HG02870 (cell line): Measurements from ENCODE around the gene KAT2A.
A peak's percentile ranks its signal among the peaks of the same experiment; 100 is the strongest.
"Not testable (repeated sequence)": the region's sequence is repeated elsewhere in the genome, so short reads cannot be mapped to it uniquely, and the experiment has no call there.

ENCODE experiments used
- ATAC-seq: cut with Tn5 transposase; IDR thresholded peaks from one replicate; pipeline ENCODE4 v1.9.1; 2021; ENCODE audit warnings: mild to moderate bottlenecking, moderate library complexity; ENCODE audit not compliant: unreplicated experiment

Gene KAT2A

DNA sequence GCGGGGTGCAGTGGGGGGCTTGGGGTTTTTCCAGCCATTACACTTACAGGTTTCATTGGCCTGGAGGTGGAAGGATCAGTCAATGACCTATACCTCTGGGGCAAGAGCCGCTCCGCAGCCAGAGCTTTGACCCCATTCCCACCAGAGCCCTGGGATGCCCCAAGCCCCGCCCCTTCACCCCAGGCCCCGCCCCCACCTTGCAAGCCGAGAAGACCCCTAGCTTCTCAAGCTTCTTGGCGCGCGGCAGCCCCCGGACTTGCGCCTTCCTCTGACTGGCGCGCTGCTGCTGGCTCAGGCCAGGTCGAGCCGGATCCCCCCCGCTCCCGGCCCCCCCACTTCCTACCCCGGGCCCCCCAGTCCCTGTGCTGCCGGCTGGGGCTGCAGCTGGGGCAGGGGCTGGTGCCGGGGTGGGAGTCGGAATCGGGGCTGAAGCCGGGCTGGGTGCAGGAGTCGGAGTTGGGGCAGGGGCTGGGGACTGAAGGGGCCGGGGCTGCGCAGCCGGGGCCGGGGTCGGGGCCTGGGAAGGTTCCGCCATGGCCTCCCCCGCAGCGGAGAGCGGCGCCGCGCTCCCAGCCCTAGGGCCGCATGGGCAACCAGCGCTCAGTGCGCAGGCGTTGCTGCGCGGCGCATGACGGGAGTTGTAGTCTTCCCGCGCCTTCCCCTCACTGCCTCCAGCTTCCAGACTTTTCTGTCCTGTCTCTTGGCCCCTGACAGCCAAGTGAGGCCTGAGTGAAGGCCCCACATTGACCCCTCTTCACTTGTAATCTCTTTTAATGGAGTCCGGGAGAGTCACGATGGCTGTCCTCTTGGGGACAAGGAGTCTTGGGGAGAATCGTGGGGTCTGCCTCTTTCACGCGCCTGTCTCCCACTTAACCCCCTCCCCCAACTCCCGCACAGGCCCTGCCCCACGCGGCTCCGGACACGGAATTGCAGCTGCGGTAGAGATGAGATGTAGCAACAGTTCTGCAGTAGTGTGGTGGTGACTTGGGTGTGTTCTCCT, at the start of gene KAT2A:
Gene KAT2A (minus strand): TSS at position 598 of the 1,000 bp plus-strand sequence. CDS start 63 bp downstream, at position 535.
- ATAC-seq, result peak; percentile 57

DNA sequence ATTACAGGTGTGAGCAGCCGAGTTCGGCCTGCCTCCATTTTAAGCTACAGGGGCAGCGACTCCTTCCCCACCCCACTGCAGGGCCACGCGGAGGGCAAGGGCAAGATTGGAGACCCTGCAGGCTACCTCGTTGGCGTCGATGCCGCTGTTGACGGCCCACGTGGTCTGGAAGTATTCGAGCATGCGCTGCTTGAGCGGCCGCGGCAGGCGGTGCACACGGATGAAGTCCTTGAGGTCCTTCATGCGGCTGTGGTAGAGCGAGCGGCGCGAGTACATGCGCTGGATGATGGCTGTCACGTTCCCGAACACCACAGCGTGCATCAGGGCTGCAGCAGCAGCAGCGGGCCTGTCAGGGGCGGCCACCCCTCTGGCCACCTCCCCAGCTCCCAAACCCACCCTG, 48.2 kb upstream of the KAT2A start:
- no peak for ATAC-seq

DNA sequence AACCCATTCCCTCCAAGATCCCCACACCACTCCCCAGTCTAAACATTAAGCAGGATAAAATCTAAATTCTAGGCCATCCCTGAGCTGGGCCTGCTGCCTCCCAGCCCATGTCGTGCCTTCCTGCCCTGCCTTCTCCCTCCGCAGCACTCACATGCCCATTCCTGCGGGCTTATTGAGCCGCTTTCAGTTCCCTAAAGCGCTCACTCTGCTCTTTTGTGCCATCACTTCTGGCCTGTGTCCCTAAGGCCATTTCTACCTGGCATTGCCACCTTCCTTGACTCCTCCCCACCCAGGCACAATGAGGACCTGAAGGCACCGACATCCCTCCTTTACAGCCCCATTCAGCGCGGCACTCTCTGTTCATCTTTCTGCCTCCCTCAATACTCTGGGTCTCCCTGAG, 46.6 kb upstream of the KAT2A start:
- ATAC-seq, result no peak

DNA sequence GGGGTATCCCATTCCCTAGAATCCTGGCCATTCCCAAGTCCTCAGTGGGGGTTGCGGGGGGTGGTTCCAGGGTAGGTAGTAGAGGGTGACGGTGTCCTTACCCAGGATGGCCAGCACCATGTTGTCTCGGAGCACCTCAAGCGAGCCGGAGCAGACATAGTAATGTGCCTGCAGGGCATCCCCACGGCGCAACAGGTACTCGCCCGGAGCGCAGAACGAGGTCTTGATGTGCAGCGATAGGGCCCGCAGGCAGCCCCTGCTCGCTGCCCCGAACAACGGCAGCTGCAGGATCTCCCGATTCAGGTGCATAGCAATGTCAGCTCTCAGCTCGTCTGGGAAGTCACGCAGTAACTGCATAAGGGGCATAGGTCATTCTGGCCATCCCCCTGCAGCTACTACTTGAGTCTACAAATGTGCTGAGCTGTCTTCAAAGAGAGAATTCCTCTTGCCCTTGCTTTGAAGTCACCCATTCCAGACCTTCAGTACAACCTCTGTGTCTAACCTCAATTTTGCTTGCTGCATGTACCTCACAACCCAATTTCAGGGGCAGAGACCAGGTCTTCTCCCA, 45.1 kb upstream of the KAT2A start:
- no peak for ATAC-seq

DNA sequence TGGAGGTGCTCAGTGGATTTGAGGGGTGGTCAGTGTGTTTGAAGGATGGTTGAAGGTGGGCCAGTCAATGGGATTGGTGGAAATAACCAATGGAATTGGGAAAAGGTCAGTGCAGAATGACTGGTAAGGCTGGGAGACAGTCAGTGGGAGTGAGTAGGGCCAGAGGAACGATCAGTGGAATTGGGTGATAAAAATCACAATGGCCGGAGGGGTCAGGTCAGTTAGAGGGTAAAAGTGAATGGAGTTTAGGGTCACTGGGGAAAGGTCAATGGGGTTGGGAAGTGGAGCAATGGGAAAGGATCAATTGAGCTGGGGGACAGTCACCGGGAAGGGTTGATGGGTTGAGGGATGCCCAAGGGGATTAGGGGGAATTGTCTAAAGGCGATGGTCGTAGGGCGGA, 44.6 kb upstream of the KAT2A start:
- no peak for ATAC-seq

DNA sequence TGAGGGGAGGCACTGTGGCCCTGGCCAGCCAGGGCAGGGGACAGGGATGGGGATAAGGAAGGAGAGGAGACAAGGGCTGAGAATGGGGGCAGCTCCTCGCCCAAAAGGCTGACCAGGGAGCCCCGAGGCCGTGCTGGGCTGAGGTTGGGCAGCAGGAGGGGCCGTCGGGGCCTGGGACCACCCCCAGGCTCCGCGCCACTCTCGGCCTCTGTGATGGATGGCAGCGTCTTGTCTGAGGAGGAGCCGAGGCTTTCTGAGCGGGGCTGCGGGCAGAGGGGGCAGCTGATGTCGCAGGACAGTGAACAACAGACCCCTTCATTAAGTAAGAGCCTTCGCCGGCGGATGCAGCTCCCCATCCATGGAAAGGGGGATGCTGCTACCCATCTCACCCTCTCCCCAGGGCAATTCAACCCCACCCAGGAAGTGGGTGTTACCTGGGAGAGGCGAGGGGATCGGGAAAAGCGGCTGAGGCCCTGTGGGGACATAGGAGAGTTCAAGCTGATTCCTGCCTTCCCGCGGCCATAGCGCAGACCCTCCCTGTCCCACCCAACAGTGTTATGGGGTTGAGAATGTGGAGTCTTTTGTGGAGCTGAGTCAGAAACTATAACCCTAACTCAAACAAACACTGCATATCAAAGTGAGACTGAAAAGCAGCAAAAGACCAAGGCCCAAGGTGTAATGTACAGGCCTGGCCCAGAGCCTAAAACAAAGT, 42.7 kb upstream of the KAT2A start:
- ATAC-seq, result no peak

DNA sequence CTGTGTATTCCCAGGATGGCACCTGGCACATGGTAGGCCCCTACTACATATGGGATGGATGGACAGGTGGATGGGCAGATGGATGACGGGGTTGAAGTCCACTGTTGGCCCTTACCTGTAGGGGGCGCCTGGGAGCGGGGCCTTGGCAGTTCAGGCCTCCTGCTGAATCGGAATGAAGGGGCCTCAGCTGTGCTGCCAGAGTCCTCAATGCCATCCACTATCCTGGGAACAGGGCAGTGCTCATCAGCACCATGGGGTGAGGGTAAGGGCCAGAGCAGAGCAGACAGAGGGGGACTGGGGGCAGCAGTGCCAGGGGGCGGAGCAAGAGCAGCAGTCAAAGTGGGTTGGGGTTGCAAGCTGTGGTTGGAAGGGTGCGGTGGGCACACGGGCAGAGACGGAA, 41.9 kb upstream of the KAT2A start:
- ATAC-seq, result no peak

DNA sequence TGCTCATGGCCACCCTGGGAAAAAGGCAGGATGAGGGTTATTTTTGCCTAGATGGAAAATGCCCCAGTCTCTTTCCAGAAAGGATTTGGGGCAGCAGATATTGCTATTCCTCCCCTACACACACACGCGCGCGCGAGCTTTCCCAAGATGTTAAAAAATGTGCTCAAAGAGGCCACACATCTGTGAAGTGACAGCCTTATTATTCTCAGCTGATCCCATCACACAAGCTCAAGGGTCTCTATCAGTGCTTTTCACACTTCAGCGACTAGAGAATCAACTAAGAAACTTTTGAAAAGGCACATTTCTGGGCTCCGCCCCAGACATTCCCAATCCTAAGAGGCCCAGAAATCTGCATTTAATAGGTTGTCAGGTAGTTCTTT, 39.4 kb upstream of the KAT2A start:
- ATAC-seq, result no peak

DNA sequence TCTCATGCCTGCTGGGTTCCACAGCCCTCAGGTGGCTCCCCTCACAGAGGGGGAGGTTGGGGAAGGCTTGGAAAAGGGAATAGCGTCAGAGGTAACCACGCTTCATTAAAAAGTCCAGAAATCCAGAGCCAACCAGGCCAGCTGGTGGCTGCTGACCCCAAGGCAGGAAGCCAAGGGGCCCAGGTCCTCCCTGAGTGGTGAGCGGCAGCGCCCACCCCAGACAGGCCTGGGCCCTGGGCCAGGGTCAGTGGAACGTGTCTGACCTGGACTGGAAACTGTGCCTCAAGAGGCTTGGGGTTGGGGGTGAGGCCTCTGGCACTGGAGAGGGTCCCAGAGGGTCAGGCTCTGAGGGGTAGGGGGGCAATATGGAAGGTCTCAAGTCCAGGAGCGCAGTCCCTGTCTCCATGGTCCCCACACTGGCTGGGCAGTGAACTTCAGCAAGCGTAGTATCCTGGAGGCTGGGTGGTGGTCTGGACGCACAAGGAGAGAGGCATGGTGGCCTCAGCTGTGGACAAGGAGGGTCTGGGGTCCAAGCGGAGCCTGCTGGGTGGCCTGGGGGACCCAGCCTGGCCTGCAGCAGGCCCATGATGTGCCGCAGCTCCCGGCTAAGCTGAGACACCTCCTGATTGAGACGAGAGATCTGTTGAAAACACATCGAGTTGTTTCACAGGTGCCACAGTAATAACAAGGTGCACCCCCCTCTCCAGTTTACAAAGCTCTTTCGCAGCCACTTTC, 38.8 kb upstream of the KAT2A start:
- ATAC-seq, result no peak

DNA sequence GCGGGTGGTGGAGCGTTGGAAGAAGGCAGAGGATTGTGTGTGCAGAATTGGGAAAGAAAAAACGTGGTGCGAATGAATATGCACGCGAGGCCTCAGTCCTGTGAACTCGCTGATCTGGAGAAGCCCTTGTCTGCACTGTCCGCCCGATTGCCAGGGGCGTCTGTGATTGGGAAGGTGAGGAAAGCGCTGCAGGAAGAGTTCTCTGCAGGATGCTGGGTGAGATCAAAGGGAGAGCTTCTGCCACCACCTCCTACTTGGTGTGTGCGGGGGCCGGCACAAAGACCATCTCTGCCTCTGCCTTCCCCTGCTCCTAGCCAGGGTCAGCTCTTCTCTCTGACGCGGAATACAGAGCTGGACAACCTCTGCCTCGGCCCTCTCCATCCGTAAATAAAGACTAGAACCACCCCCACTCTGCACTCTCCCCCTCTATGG, 34.5 kb upstream of the KAT2A start:
- ATAC-seq, result no peak

DNA sequence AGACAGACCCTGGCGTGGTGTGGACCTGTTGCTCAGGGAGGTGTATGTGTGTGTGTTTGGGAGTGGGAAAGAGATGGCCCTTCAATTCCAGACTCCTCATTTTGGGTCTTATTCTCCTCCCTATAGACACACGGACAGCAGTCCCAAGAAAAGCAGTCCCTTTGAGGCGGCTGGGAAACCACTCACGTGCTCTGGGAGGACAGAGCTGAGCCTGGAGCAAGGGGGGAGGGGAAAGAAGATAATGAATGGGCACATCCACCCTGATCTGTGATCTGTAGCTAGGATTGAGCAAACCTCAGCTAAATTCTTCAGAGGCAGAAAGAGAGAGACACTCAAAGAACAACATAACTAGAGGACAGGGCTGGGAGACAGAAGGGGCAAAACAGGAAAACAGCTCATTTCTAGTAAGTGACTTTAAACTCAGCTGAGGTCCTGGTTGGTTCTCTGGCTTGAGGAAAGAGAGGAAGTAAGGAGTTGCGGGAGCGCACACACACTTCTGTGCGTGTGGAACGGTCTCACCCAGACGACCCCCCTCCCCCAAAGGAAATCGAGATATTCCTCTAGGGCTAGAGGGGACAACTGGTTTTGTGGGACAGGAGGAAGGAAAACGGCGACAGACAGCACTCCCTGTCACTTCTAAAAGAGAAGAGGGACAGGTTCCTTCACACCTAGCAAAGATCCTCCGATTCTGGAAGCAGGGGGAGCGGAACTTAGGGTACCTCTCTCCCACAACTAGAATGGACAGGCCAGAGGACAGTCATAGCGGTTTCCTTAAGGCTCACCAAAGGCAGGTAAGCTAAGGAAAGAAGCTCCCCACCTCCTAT, 33.0 kb upstream of the KAT2A start:
- ATAC-seq, result no peak

DNA sequence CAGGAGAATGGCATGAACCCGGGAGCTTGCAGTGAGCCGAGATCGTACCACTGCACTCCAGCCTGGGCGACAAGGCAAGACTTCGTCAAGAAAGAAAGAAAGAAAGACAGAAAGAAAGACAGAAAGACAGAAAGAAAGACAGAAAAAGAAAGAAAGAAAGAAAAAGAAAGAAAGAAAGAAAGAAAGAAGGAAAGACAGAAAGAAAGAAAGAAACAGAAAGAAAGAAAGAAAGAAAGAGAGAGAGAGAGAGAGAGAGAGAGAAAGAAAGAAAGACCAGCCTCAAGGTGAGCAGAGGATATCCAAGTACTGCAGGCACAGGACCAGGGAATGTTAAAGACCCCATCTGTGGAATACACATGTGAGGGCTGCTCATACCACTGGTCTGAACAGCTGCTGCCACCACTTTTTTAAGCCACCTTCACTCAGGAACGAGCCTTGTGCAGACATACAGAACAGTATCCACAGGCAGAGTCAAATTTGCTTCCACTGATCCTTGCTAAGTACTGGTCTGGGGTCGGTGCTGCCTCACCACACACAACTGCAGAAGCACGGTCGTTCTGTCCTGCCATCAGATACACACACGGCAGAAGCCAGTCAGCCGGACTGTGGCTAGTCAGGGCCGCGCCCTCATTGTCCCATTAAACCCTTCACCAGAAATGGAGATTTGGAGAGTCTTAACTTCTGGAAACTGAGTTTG, 25.9 kb upstream of the KAT2A start:
- ATAC-seq, result no peak

DNA sequence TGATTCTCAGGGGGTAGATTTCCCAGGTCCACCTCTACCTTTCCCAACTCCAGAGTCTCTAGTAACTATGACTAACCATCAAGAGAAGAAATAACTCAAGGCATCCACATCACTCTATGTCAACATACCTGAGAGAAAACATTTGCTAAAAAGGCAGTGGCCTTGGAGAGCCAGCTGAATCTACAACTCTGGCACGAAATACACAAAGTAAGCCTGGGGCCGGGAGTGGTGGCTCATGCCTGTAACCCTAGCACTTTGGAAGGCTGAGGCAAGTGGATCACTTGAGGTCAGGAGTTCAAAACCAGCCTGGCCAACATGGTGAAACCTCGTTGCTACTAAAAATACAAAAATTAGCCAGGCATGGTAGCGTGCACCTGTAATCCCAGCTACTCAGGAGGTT, 22.0 kb upstream of the KAT2A start:
- not testable (repeated sequence) for ATAC-seq

DNA sequence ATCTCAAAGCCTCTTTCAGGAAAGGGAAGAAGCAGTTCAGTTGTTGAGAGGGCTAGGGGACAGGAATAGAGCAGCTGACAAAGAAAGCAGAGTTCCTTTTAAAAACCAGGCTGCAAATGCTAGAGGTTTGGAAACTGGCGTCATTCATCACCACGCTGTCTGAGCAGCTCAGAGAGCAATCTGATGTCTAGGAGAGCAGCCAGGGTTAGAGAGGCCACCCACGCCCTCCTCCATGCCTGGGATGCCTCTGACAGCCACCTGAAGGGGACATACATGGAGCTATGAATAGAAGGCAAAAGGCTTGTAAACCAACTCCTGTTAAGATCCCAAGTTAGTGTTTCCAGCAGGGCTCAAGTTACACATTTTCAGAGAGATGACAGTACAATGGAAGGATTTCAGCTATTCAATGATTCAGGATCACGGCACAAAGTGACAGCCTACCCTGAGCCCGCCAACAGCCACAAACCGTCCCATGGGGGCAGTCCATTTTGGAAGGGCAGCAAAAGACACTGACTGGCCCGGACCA, 21.3 kb upstream of the KAT2A start:
- no peak for ATAC-seq

DNA sequence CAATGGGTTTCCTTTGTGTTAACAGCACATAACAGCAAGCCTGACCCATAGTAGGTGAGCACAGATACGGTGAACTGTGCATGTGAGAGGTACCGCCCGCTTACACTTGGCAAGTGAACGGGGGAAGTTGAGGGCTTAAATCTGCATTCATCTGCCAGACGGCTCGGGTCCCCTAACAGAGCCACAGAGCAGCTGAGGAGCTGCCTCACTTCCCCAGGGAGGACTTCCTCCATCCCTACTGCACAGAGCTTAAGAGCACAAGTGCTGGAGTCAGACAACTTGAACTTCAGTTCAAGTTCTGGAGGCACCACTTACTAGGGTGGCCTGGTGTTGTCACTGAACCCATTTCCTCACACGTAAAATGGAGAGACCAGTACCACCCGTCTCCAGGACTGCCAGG, 20.2 kb upstream of the KAT2A start:
- ATAC-seq, result no peak

DNA sequence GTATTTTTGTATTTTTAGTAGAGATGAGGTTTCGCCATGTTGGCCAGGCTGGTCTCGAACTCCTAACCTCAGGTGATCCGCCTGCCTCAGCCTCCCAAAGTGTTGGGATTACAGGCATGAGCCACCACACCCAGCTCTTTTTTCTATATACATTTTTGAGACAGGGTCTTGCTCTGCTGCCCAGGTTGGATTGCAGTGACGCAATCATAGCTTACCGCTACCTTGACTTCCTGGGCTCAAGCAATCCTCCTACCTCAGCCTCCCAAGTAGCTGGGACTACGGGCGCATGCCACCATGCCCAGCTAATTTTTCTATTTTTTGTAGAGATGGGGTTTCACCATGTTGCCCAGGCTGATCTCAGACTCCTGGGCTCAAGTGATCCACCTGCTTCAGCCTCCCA, 19.5 kb upstream of the KAT2A start:
- ATAC-seq, result not testable (repeated sequence)

DNA sequence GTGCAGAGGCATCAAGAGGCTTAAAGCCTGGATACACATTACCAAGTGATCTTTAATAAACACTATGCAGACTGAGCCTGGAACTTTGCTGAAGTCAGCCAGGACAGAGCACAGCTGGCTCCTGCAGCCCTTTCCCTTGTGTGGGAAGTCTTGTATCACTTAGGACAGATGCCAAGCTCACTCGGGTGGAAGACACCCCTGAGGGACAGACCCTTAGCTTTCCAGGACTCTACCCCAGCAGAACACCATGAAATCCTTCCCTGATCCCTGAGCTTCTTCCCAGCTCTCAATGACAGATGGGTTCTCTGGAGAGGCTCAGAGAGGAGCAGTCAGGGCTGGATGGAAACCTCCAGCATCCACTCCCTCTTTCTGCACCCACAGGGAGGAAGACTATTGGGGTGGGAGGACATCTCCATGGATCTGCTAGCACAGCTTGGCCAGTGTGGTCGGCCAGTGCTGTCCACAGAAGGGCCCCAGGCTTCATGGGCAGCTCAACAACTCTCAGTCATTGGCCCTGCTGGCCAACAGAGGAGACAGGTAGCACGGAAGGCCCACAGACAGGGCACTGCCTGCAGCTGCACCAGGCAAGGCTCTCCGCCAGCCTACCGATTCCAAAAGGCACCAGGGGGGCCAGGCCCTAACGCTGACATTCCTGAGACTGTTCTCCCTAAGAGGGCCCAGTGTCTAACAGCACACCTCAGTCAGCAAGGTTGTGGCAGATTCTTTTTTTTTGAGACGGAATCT, 17.8 kb upstream of the KAT2A start:
- ATAC-seq, result no peak

DNA sequence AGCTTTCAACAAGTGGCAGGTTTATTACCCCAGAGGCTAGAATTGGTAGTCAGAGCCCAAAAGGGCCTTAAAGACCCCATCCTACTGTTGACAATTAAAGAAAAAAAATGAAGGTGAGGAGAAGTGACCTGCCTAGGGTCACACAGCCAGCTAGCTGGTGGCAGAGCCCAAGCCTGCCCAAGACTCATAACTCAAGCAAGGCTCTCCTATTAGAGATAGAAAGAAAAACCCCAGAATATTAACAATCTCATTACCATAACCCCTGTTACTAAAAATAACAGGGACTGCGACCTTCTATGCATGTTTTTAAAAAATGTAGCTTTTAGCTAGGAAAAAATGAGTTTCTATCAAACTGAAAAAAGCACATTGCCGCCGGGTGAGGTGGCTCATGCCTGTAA, 15.5 kb upstream of the KAT2A start:
- ATAC-seq, result no peak
